Lung (tissue), 12 donors: ENCODE results near the gene PRR7. TPM values are rescaled to one million over a fixed set of nuclear protein-coding genes. Genes with fewer than 3 reads are reported as not detected.

Source experiments
- ATAC-seq: fragments of 200-7000 bp; cut with Tn5 transposase; one replicate; pipeline ENCODE4 v1.9.1; 2020; ENCODE audit warnings: moderate number of reproducible peaks; ENCODE audit not compliant: insufficient read depth, low FRiP score
- DNase-seq, 3 donors: peaks; one replicate each; pipeline ENCODE4 v3.0.0-alpha.2; 2013 to 2017
- H3K27ac ChIP-seq, 2 donors: one replicate each; pipeline ENCODE4 v1.5.1; 2013; ENCODE audit warnings: mild to moderate bottlenecking in 2 of 2, moderate library complexity in 2 of 2, control low read depth in 1 of 2, inconsistent platforms in 1 of 2, low read depth in 1 of 2, low read length in 1 of 2
- H3K27me3 ChIP-seq, 3 donors: one replicate each; pipeline ENCODE4 v1.5.1; 2013; ENCODE audit warnings: low read length in 2 of 3; ENCODE audit not compliant: control insufficient read depth in 3 of 3, insufficient read depth in 3 of 3
- H3K36me3 ChIP-seq, 4 donors: one replicate each; pipeline ENCODE4 v1.5.1; 2013; ENCODE audit warnings: low read length in 4 of 4, mild to moderate bottlenecking in 1 of 4, moderate library complexity in 1 of 4; ENCODE audit not compliant: control insufficient read depth in 4 of 4, insufficient read depth in 4 of 4
- H3K4me1 ChIP-seq, 5 donors: one replicate each; pipeline ENCODE4 v1.5.1; 2013; ENCODE audit warnings: low read length in 5 of 5, mild to moderate bottlenecking in 2 of 5, moderate library complexity in 1 of 5; ENCODE audit not compliant: control insufficient read depth in 5 of 5, insufficient read depth in 5 of 5
- H3K4me3 ChIP-seq: one replicate; pipeline ENCODE4 v1.5.1; 2013; ENCODE audit warnings: mild to moderate bottlenecking, control low read depth, moderate library complexity
- H3K9ac ChIP-seq, 2 donors: one replicate each; pipeline ENCODE4 v1.5.1; 2013; ENCODE audit warnings: low read length in 2 of 2, control low read depth in 1 of 2; ENCODE audit not compliant: insufficient read depth in 1 of 2
- H3K9me3 ChIP-seq, 4 donors: one replicate each; pipeline ENCODE4 v1.5.1; 2013; ENCODE audit warnings: low read length in 3 of 4, mild to moderate bottlenecking in 1 of 4, moderate library complexity in 1 of 4; ENCODE audit not compliant: control insufficient read depth in 4 of 4, insufficient read depth in 3 of 4
- CTCF ChIP-seq: IDR thresholded peaks from 2 replicates; pipeline ENCODE4 v1.5.1; 2012; ENCODE audit warnings: mild to moderate bottlenecking; ENCODE audit errors: control extremely low read depth, extremely low read depth
- WGBS, 2 donors: extraction: QIAGEN DNeasy Blood & Tissue Kit; methylation state at CpG; one replicate each; pipeline ENCODE4 v1.1.7; 2013; 5-methylcytosine and 5-hydroxymethylcytosine counted together
- polyA plus RNA-seq, 2 donors: library from polyadenylated mRNA; stranded (reverse); fragments of 200-250 nt; gene quantifications; one replicate each; pipeline ENCODE4 v1.2.1, GENCODE V29; 2013
- total RNA-seq, 2 donors: library from RNA; depleted of rRNA in 1 of 2; stranded (reverse); fragments of >200 nt in 1 of 2; gene quantifications; one replicate each; pipeline ENCODE4 v1.2.1, GENCODE V29; 2014 to 2021
- donor health status: control.
- donor health status: control.
- donor health status: Bipolar disorder and iron deficiency.
- donor health status: healthy.
- donor health status: DM: yes; HTN: yes; CAD: no.

Gene PRR7
- total and polyA plus RNA-seq, 4 donors, result 1.9 to 7.2 (median 4.0) TPM

- Histone ChIP-seq H3K27me3 (no peaks in the 10 kb centered on the region), H3K4me1 (peaks cover 6 to 45% (median 26%) of the 10 kb centered on the region in 5 donors), H3K36me3 (peaks cover 5 to 24% (median 11%) of the 10 kb centered on the region in 4 donors), H3K9me3 (no peaks in the 10 kb centered on the region), H3K27ac (peak overlapping the region; percentile 59 to 81), H3K4me3 (no peak overlapping the region), H3K9ac (no peak overlapping the region)
- DNase-seq, result peak; percentile 88 to 91 (median 89)
- TF ChIP-seq CTCF, result no peak
- peak; percentile 17 for ATAC-seq
- WGBS, 2 donors, result 38 to 39% methylated on average over 11 of the region's 11 CpGs
These were observed 48.0 kb downstream of the PRR7 start for GRCh38 chr5:177494346-177495195.

GRCh38 chr5:177495243-177496060, 48.8 kb downstream of the PRR7 start:
- Histone ChIP-seq H3K4me1 (peaks cover 6 to 47% (median 26%) of the 10 kb centered on the region in 5 donors), H3K9me3 (no peaks in the 10 kb centered on the region), H3K9ac (no peak overlapping the region), H3K4me3 (no peak overlapping the region), H3K27me3 (no peaks in the 10 kb centered on the region), H3K27ac (peak overlapping the region; percentile 78 to 85), H3K36me3 (peaks cover 5 to 18% (median 8%) of the 10 kb centered on the region in 4 donors)
- DNase-seq, result peak; percentile 81 to 85 (median 84)
- TF ChIP-seq CTCF, result no peak
- ATAC-seq, result no peak
- 57 to 63% methylated on average over 14 of the region's 14 CpGs for WGBS, 2 donors

- DNase-seq (peak in 1 of 3 donors; percentile 26), ATAC-seq (no peak)
- H3K9ac ChIP-seq, result no peak overlapping the region
- H3K27ac ChIP-seq, result peak overlapping the region; percentile 78 to 85
- H3K4me3 ChIP-seq, result peak overlapping the region; percentile 31
- H3K9me3 ChIP-seq, result no peaks in the 10 kb centered on the region
- peaks cover 3 to 12% (median 5%) of the 10 kb centered on the region in 4 donors for H3K36me3 ChIP-seq
- whole genome bisulfite sequencing, 2 donors, result 43 to 60% methylated on average over 12 of the region's 12 CpGs
- no peak for TF ChIP-seq CTCF
- H3K27me3 ChIP-seq, result no peaks in the 10 kb centered on the region
- peaks cover 6 to 55% (median 26%) of the 10 kb centered on the region in 5 donors for H3K4me1 ChIP-seq
These were observed 49.6 kb downstream of the PRR7 start for GRCh38 chr5:177496070-177496726.
